ENCODE results near the gene HBE1.

The HBE1 gene

GRCh38 chr11:5234381-5234834, 35.3 kb downstream of the HBE1 start, which contains the start of gene HBD:
HBD (minus strand) TSS chr11:5234483; CDS start chr11:5234433, 50 bp downstream.
- no peak for DNase-seq (ENCODE audit: low spot score)
- no peak for TF ChIP-seq CTCF (IDR thresholded peaks at IDR 0.05; ENCODE audit: borderline replicate concordance, control extremely low read depth, extremely low read depth, insufficient read depth, missing control alignments)
- in situ Hi-C loops (cut with MboI; ENCODE audit: low sequenced_read_pairs, unreplicated experiment), result no loop called here

- in situ Hi-C loops (cut with MboI; ENCODE audit: low sequenced_read_pairs, unreplicated experiment), result no loop called here
- TF ChIP-seq CTCF (IDR thresholded peaks at IDR 0.05; ENCODE audit: borderline replicate concordance, control extremely low read depth, extremely low read depth, insufficient read depth, missing control alignments), result no peak
- DNase-seq (ENCODE audit: low spot score), result no peak
These were observed 36.4 kb downstream of the HBE1 start for GRCh38 chr11:5233307-5233706.

DNA sequence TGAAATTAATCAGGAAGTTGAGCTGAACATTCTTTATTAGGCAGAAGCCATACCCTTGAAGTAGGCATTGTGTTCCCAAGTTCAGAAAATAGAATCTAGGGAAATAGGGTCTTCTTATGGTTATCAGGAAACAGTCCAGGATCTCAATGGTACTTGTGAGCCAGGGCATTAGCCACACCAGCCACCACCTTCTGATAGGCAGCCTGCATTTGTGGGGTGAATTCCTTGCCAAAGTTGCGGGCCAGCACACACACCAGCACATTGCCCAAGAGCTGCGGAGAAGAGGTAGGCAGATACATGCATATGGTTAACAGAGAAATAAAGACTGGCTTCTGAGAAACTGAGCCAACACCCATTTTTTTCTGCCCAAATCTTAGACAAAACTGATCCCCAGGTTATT, 36.9 kb downstream of the HBE1 start:
- TF ChIP-seq CTCF (IDR thresholded peaks at IDR 0.05; ENCODE audit: borderline replicate concordance, control extremely low read depth, extremely low read depth, insufficient read depth, missing control alignments), result no peak
- no peak for DNase-seq (ENCODE audit: low spot score)
- in situ Hi-C loops (cut with MboI; ENCODE audit: low sequenced_read_pairs, unreplicated experiment), result no loop called here

GRCh38 chr11:5232176-5232575, 37.6 kb downstream of the HBE1 start:
- no peak for DNase-seq (ENCODE audit: low spot score)
- no peak for TF ChIP-seq CTCF (IDR thresholded peaks at IDR 0.05; ENCODE audit: borderline replicate concordance, control extremely low read depth, extremely low read depth, insufficient read depth, missing control alignments)
- in situ Hi-C loops (cut with MboI; ENCODE audit: low sequenced_read_pairs, unreplicated experiment), result no loop called here

GRCh38 chr11:5231111-5231510, 38.6 kb downstream of the HBE1 start:
- in situ Hi-C loops (cut with MboI; ENCODE audit: low sequenced_read_pairs, unreplicated experiment), result no loop called here
- DNase-seq (ENCODE audit: low spot score), result no peak
- TF ChIP-seq CTCF (IDR thresholded peaks at IDR 0.05; ENCODE audit: borderline replicate concordance, control extremely low read depth, extremely low read depth, insufficient read depth, missing control alignments), result no peak

DNA sequence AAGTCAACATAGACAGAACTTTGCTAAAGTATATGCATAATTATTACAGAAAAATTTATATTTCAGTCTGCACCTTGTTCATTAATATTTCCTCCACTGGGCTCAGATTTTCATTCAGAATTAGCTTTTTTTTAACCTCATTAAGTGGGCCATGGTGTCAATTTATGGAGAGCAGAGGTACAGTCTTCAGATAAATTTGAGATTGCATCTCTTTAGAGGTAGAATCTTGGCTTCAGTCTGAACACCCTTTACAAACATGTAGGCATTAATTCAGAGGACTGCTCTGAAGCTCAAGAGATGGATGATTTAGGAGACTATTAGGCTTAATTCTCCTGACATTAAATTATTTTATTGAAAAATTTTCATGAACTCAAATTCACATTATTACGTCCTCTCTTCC, 39.5 kb downstream of the HBE1 start:
- TF ChIP-seq CTCF (IDR thresholded peaks at IDR 0.05; ENCODE audit: borderline replicate concordance, control extremely low read depth, extremely low read depth, insufficient read depth, missing control alignments), result no peak
- in situ Hi-C loops (cut with MboI; ENCODE audit: low sequenced_read_pairs, unreplicated experiment), result no loop called here
- no peak for DNase-seq (ENCODE audit: low spot score)

GRCh38 chr11:5229796-5230195, 39.9 kb downstream of the HBE1 start:
- no peak for DNase-seq (ENCODE audit: low spot score)
- no peak for TF ChIP-seq CTCF (IDR thresholded peaks at IDR 0.05; ENCODE audit: borderline replicate concordance, control extremely low read depth, extremely low read depth, insufficient read depth, missing control alignments)
- in situ Hi-C loops (cut with MboI; ENCODE audit: low sequenced_read_pairs, unreplicated experiment), result no loop called here
